Measurements from ENCODE around the gene EGR1.
A peak's percentile ranks its signal among the peaks of the same experiment; 100 is the strongest.
"Not testable (repeated sequence)": the region's sequence is repeated elsewhere in the genome, so short reads cannot be mapped to it uniquely, and the experiment has no call there.

The EGR1 gene

GRCh38 chr5:138468133-138468965 lies 3.1 kb downstream of the EGR1 start:
- no peak for DNase-seq
- in situ Hi-C loops (cut with MboI; ENCODE audit: low pct_unique_long_range_greater_than_20kb, low sequenced_read_pairs) = no loop called here

DNA sequence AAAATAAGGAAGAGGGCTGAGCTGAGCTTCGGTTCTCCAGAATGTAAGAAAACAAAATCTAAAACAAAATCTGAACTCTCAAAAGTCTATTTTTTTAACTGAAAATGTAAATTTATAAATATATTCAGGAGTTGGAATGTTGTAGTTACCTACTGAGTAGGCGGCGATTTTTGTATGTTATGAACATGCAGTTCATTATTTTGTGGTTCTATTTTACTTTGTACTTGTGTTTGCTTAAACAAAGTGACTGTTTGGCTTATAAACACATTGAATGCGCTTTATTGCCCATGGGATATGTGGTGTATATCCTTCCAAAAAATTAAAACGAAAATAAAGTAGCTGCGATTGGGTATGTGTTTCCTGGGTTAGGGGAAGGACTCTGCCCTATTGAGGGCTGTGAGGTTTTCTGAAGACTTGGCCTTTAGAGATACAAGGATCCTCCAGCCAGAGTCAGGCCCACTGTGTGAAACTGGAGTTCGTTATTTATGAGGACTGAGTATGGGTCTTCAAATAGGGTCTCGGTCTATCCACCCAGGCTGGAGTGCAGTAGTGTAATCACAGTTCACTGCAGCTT lies 3.8 kb downstream of the EGR1 start:
- DNase-seq = no peak
- in situ Hi-C loops (cut with MboI; ENCODE audit: low pct_unique_long_range_greater_than_20kb, low sequenced_read_pairs) = no loop called here

GRCh38 chr5:138469540-138470321 lies 4.5 kb downstream of the EGR1 start:
- in situ Hi-C loops (cut with MboI; ENCODE audit: low pct_unique_long_range_greater_than_20kb, low sequenced_read_pairs) = no loop called here
- DNase-seq = no peak

- no peak for DNase-seq
- in situ Hi-C loops (cut with MboI; ENCODE audit: low pct_unique_long_range_greater_than_20kb, low sequenced_read_pairs) = no loop called here
These were observed 5.2 kb downstream of the EGR1 start for GRCh38 chr5:138470322-138471051.

GRCh38 chr5:138471052-138471361 lies 5.7 kb downstream of the EGR1 start:
- in situ Hi-C loops (cut with MboI; ENCODE audit: low pct_unique_long_range_greater_than_20kb, low sequenced_read_pairs) = no loop called here
- no peak for DNase-seq

- in situ Hi-C loops (cut with MboI; ENCODE audit: low pct_unique_long_range_greater_than_20kb, low sequenced_read_pairs) = no loop called here
- no peak for DNase-seq
These were observed 7.1 kb downstream of the EGR1 start for GRCh38 chr5:138472353-138472752.

DNA sequence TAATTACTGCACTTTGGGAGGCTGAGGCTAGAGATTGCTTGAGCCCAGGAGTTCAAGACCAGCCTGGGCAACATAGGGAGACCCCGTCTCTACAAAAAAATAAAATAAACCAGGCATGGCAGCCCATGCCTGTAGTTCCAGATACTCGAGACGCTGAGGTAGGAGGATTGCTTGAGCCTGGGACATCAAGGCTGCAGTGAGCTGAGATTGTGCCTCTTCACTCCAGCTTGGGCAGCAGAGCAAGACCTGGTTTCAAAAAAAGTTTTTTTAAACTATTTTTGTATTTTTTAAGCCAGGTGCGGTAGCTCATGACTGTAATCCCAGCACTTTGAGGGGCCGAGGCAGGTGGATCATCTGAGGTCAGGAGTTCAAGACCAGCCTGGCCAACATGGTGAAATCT lies 7.9 kb downstream of the EGR1 start:
- DNase-seq; in situ Hi-C loops (cut with MboI; ENCODE audit: low pct_unique_long_range_greater_than_20kb, low sequenced_read_pairs): not testable (repeated sequence)

GRCh38 chr5:138476918-138477317 lies 11.6 kb downstream of the EGR1 start:
- DNase-seq = no peak
- in situ Hi-C loops (cut with MboI; ENCODE audit: low pct_unique_long_range_greater_than_20kb, low sequenced_read_pairs) = no loop called here

GRCh38 chr5:138482638-138483037 lies 17.4 kb downstream of the EGR1 start:
- DNase-seq = no peak
- in situ Hi-C loops (cut with MboI; ENCODE audit: low pct_unique_long_range_greater_than_20kb, low sequenced_read_pairs) = no loop called here

- no peak for DNase-seq
- in situ Hi-C loops (cut with MboI; ENCODE audit: low pct_unique_long_range_greater_than_20kb, low sequenced_read_pairs) = no loop called here
These were observed 23.2 kb downstream of the EGR1 start for GRCh38 chr5:138488481-138488945.

- in situ Hi-C loops (cut with MboI; ENCODE audit: low pct_unique_long_range_greater_than_20kb, low sequenced_read_pairs) = no loop called here
- DNase-seq = no peak
These were observed 24.4 kb downstream of the EGR1 start for GRCh38 chr5:138489683-138490061.

DNA sequence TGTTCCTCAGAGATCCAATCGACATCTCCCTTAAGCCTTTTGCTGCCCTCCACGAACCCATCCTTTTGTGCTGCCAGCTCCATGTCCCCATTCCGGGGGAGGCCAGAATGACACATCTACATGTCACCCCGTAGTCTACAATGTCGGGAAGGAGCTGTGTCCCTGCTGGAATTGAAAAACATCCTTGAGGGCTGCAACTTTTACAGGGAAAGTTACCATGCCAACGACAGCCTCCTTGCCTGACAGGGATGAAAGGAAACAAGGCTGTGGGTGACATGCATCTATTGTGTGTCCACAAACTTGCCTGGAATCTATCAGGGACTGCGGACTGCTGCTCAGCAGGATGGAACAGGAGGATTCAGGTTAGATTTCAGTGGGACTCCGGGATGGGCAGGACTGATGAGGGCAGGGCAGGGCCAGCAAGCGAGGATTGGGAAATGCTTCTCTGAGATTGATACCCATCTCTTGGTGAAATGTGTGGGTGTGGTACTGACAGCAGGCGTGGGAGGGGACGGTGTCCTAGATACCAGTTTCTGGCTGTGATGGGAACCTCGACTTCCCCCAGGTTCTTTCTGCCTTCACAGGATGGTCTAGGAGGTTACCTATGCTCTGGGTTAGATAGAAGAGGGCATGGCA lies 25.5 kb downstream of the EGR1 start:
- DNase-seq = no peak
- in situ Hi-C loops (cut with MboI; ENCODE audit: low pct_unique_long_range_greater_than_20kb, low sequenced_read_pairs) = no loop called here

DNA sequence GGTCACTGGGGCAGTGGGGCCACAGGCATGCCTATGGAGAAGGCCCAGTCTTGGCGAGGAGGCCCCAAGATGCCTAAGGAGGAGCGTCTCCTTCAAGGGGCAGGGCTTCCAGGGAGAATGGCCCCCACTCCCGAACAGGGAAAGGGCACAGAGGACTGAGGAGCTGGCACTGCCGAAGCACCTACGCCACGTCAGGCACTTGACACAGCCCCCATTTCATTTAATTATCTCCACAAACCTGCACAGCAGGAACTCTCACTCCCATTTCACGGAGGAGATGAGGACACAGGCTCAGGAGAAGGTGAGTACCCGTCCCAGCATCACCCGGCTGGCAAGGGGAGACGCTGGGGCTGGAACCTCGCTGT lies 26.0 kb downstream of the EGR1 start:
- in situ Hi-C loops (cut with MboI; ENCODE audit: low pct_unique_long_range_greater_than_20kb, low sequenced_read_pairs) = no loop called here
- DNase-seq = no peak

GRCh38 chr5:138491669-138492559 lies 26.6 kb downstream of the EGR1 start:
- DNase-seq = peak; percentile 70
- in situ Hi-C loops (cut with MboI; ENCODE audit: low pct_unique_long_range_greater_than_20kb, low sequenced_read_pairs) = no loop called here

DNA sequence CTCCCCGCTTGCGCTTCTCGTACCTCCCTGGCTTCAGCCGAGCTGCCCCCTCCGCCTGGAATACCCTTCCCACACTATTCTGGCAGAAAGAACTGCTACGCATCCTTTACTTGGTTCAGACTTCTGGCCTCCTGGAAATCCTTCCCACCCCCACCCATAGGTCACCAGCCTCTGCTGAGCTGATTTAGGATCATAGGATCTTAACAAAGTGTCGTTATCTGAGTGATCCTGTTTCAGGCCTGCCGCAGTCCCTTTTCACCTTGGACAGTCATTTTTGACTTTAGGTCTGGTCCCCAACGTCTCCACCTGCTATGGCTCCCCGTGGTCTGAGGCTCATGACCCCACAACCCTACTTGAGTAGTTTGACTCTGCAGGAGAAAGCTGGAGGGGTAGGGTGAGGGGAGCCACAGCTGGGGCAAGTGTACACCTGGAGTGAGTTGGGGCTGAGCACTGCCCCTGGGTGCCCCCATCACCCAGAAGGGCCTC lies 27.3 kb downstream of the EGR1 start:
- DNase-seq = no peak
- in situ Hi-C loops (cut with MboI; ENCODE audit: low pct_unique_long_range_greater_than_20kb, low sequenced_read_pairs) = no loop called here

GRCh38 chr5:138495351-138495750 lies 30.1 kb downstream of the EGR1 start:
- DNase-seq = no peak
- in situ Hi-C loops (cut with MboI; ENCODE audit: low pct_unique_long_range_greater_than_20kb, low sequenced_read_pairs) = no loop called here

DNA sequence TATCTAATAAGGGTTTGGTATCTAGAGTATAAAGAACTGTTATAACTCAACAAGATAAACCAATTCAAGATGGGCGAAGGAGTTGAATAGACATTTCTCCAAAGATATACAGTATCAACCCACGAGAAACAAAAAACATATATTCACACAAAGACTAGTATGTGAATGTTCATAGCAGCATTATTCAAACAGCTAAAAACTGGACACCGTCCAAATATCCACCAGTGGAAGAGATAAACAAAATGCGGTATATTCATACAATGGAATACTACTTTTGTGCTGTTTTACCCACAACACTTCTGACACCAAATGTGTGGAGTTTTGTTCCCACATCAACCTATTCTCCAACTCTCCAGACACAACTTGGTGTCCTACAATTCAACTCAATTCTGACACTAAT lies 33.1 kb downstream of the EGR1 start:
- no peak for DNase-seq
- in situ Hi-C loops (cut with MboI; ENCODE audit: low pct_unique_long_range_greater_than_20kb, low sequenced_read_pairs) = no loop called here

- in situ Hi-C loops (cut with MboI; ENCODE audit: low pct_unique_long_range_greater_than_20kb, low sequenced_read_pairs) = no loop called here
These were observed 36.8 kb downstream of the EGR1 start for GRCh38 chr5:138502121-138502520.

More at GRCh38 chr5:138502121-138502520, 36.8 kb downstream of the EGR1 start:
- no peak for DNase-seq

All from KBM-7 (cell line).